ENCODE measurements around the gene JMJD8.

DNA sequence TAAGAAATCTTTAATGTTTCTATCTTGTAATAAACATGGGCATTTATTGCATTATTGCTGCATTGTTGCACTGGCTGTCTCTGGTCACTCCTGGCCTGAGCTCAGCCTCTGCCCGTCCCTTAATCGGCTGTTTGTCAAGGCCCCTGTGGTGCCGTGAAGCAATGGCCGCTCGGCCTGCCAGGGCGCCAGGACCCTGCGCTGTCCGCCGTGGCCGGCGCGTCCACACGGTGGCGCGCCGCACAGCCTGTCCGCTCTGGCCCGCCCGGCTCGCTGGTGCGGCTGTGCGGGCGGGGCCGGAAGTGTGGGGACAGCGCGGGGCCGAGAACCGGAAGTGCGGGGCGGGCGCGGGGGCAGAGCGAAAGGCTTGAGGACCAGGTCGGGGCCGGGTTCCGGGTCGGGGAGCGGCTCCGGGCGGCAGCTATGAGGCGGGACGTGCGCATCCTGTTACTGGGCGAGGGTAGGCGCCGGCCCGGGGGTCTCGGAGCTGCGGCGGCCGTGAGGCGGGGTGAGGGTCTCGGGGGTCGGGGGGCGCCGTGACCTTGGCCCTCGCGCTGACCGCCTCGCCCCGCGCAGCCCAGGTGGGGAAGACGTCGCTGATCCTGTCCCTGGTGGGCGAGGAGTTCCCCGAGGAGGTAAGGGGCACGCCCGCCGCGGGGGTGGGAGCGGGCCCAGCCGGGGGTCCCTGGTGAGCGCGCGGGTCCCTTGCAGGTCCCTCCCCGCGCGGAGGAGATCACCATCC is 16.2 kb downstream of the JMJD8 start, which contains the start of gene RHOT2:
- TF ChIP-seq, protein P1, sequence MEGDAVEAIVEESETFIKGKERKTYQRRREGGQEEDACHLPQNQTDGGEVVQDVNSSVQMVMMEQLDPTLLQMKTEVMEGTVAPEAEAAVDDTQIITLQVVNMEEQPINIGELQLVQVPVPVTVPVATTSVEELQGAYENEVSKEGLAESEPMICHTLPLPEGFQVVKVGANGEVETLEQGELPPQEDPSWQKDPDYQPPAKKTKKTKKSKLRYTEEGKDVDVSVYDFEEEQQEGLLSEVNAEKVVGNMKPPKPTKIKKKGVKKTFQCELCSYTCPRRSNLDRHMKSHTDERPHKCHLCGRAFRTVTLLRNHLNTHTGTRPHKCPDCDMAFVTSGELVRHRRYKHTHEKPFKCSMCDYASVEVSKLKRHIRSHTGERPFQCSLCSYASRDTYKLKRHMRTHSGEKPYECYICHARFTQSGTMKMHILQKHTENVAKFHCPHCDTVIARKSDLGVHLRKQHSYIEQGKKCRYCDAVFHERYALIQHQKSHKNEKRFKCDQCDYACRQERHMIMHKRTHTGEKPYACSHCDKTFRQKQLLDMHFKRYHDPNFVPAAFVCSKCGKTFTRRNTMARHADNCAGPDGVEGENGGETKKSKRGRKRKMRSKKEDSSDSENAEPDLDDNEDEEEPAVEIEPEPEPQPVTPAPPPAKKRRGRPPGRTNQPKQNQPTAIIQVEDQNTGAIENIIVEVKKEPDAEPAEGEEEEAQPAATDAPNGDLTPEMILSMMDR (conservative IDR thresholded peaks at IDR 0.05 in 1 of 2, IDR thresholded peaks at IDR 0.05 in 1 of 2; ENCODE audit: low read depth in 1 of 2, low read length in 2 of 2), result peak; percentile 38 to 56
- TF ChIP-seq EZH2 (IDR thresholded peaks at IDR 0.05; ENCODE audit: low read length, missing control alignments), result no peak
